SK-N-SH treated with all-trans-retinoic acid at 6 μM for 48 hours (cell line): ENCODE measurements around the gene FER.

ENCODE experiments used
- ATAC-seq: fragments of 200-7000 bp; cut with Tn5 transposase; 3 replicates; pipeline ENCODE4 v1.9.1; 2020; ENCODE audit warnings: mild to moderate bottlenecking, moderate library complexity
- ARNTL ChIP-seq: fragments of 450-650 bp; formaldehyde crosslinking; IDR thresholded peaks from 2 replicates; pipeline ENCODE4 v1.5.0; 2020; ENCODE audit warnings: low read depth, mild to moderate bottlenecking, moderate library complexity, borderline replicate concordance
- BACH2 ChIP-seq: fragments of 250-450 bp; sonication (Bioruptor Pico); IDR thresholded peaks from 2 replicates; pipeline ENCODE4 v1.9.0; 2021; ENCODE audit warnings: mild to moderate bottlenecking, borderline replicate concordance
- CSDC2 ChIP-seq: fragments of 250-450 bp; sonication (Bioruptor Pico); IDR thresholded peaks from 2 replicates; pipeline ENCODE4 v1.5.0; 2020; ENCODE audit warnings: mild to moderate bottlenecking, moderate library complexity
- OSR1 ChIP-seq: fragments of 250-450 bp; sonication (Bioruptor Pico); IDR thresholded peaks from 2 replicates; pipeline ENCODE4 v1.8.0; 2022; ENCODE audit warnings: moderate library complexity, mild to moderate bottlenecking, inconsistent platforms
- PPARA ChIP-seq: fragments of 250-450 bp; sonication (Bioruptor Pico); IDR thresholded peaks from 2 replicates; pipeline ENCODE4 v1.5.0; 2020; ENCODE audit warnings: mild to moderate bottlenecking, borderline replicate concordance
- RARB ChIP-seq: fragments of 250-450 bp; sonication (Bioruptor Pico); IDR thresholded peaks from 2 replicates; pipeline ENCODE4 v1.8.0; 2021; ENCODE audit warnings: mild to moderate bottlenecking, moderate library complexity
- SNAI2 ChIP-seq: fragments of 250-450 bp; sonication (Bioruptor Pico); IDR thresholded peaks from 2 replicates; pipeline ENCODE4 v1.5.0; 2020; ENCODE audit warnings: mild to moderate bottlenecking, moderate library complexity
- TCF4 ChIP-seq: fragments of 250-450 bp; sonication (Bioruptor Pico); IDR thresholded peaks from 2 replicates; pipeline ENCODE4 v1.8.0; 2021; ENCODE audit warnings: mild to moderate bottlenecking, moderate library complexity, borderline replicate concordance
- TOX ChIP-seq: fragments of 250-450 bp; sonication (Bioruptor Pico); IDR thresholded peaks from 2 replicates; pipeline ENCODE4 v1.8.0; 2021; ENCODE audit warnings: mild to moderate bottlenecking, moderate library complexity, borderline replicate concordance
- ZC3H10 ChIP-seq: fragments of 250-450 bp; sonication (Bioruptor Pico); IDR thresholded peaks from 2 replicates; pipeline ENCODE4 v1.5.1; 2021; ENCODE audit warnings: mild to moderate bottlenecking, moderate library complexity
- ZNF565 ChIP-seq: fragments of 450-650 bp; formaldehyde crosslinking; conservative IDR thresholded peaks from 2 replicates; pipeline ENCODE4 v1.5.0; 2020; ENCODE audit warnings: low read depth, mild to moderate bottlenecking, moderate library complexity
- ZNF8 ChIP-seq: fragments of 450-650 bp; formaldehyde crosslinking; IDR thresholded peaks from 2 replicates; pipeline ENCODE4 v1.5.0; 2020; ENCODE audit warnings: mild to moderate bottlenecking, moderate library complexity
- TF ChIP-seq, protein P1 (sequence below): fragments of 250-450 bp; sonication (Bioruptor Pico); IDR thresholded peaks from 2 replicates; pipeline ENCODE4 v1.5.0; 2020; ENCODE audit warnings: mild to moderate bottlenecking, moderate library complexity
- TF ChIP-seq, protein P2 (sequence below): fragments of 250-450 bp; sonication (Bioruptor Pico); IDR thresholded peaks from 2 replicates; pipeline ENCODE4 v1.8.0; 2020; ENCODE audit warnings: mild to moderate bottlenecking, moderate library complexity, borderline replicate concordance
- TF ChIP-seq, protein P3 (sequence below): fragments of 250-450 bp; sonication (Bioruptor Pico); IDR thresholded peaks from 2 replicates; pipeline ENCODE4 v1.5.1; 2021; ENCODE audit warnings: mild to moderate bottlenecking, moderate library complexity
- TF ChIP-seq, protein P4 (sequence below): fragments of 250-450 bp; sonication (Bioruptor Pico); IDR thresholded peaks from 2 replicates; pipeline ENCODE4 v1.8.0; 2021; ENCODE audit warnings: low read depth, mild to moderate bottlenecking, moderate library complexity, borderline replicate concordance

Gene FER

DNA sequence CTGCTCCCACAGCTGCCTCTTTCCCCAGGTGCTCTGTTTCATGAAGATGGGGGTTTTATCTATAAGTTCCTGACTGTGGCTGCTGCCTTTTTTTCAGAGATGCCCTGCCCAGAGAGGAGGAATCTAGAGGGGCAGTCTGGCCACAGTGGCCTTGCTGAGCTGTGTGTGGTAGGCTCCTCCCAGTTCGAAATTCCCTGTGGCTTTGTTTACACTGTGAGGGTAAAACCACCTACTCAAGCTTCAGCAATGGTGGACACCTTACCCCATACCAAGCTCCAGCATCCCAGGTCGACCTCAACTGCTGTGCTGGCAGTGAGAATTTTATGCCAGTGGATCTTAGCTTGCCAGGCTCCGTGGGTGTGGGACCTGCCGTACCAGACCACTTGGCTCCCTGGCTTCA, 250.0 kb downstream of the FER start:
- no peak for ATAC-seq
- no peak for TF ChIP-seq TCF4
- no peak for TF ChIP-seq RARB (CRISPR knock-in tag)
- no peak for TF ChIP-seq ZC3H10 (CRISPR knock-in tag)

DNA sequence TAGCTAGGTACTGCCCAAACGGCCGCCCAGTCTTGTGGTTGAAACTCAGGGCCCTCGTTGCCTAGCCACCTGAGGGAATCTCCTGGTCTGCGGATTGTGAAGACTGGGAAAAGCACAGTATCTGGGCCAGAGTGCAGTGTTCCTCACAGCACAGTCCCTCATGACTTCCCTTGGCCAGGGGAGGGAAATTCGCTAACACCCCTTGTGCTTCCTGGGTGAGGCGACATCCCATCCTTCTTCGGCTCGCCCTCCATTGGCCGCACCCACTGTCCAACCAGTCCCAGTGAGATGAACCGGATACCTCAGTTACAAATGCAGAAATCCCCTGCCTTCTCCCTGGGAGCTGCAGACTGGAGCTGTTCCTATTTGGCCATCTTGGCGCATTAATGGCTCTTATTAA, 250.5 kb downstream of the FER start:
- TF ChIP-seq, protein P1, sequence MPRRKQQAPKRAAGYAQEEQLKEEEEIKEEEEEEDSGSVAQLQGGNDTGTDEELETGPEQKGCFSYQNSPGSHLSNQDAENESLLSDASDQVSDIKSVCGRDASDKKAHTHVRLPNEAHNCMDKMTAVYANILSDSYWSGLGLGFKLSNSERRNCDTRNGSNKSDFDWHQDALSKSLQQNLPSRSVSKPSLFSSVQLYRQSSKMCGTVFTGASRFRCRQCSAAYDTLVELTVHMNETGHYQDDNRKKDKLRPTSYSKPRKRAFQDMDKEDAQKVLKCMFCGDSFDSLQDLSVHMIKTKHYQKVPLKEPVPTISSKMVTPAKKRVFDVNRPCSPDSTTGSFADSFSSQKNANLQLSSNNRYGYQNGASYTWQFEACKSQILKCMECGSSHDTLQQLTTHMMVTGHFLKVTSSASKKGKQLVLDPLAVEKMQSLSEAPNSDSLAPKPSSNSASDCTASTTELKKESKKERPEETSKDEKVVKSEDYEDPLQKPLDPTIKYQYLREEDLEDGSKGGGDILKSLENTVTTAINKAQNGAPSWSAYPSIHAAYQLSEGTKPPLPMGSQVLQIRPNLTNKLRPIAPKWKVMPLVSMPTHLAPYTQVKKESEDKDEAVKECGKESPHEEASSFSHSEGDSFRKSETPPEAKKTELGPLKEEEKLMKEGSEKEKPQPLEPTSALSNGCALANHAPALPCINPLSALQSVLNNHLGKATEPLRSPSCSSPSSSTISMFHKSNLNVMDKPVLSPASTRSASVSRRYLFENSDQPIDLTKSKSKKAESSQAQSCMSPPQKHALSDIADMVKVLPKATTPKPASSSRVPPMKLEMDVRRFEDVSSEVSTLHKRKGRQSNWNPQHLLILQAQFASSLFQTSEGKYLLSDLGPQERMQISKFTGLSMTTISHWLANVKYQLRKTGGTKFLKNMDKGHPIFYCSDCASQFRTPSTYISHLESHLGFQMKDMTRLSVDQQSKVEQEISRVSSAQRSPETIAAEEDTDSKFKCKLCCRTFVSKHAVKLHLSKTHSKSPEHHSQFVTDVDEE (CRISPR knock-in tag), result no peak
- TF ChIP-seq, protein P2, sequence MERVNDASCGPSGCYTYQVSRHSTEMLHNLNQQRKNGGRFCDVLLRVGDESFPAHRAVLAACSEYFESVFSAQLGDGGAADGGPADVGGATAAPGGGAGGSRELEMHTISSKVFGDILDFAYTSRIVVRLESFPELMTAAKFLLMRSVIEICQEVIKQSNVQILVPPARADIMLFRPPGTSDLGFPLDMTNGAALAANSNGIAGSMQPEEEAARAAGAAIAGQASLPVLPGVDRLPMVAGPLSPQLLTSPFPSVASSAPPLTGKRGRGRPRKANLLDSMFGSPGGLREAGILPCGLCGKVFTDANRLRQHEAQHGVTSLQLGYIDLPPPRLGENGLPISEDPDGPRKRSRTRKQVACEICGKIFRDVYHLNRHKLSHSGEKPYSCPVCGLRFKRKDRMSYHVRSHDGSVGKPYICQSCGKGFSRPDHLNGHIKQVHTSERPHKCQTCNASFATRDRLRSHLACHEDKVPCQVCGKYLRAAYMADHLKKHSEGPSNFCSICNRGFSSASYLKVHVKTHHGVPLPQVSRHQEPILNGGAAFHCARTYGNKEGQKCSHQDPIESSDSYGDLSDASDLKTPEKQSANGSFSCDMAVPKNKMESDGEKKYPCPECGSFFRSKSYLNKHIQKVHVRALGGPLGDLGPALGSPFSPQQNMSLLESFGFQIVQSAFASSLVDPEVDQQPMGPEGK (CRISPR knock-in tag), result no peak
- TF ChIP-seq, protein P3, sequence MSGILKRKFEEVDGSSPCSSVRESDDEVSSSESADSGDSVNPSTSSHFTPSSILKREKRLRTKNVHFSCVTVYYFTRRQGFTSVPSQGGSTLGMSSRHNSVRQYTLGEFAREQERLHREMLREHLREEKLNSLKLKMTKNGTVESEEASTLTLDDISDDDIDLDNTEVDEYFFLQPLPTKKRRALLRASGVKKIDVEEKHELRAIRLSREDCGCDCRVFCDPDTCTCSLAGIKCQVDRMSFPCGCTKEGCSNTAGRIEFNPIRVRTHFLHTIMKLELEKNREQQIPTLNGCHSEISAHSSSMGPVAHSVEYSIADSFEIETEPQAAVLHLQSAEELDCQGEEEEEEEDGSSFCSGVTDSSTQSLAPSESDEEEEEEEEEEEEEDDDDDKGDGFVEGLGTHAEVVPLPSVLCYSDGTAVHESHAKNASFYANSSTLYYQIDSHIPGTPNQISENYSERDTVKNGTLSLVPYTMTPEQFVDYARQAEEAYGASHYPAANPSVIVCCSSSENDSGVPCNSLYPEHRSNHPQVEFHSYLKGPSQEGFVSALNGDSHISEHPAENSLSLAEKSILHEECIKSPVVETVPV, result no peak
- TF ChIP-seq CSDC2 (CRISPR knock-in tag), result no peak
- no peak for TF ChIP-seq ZC3H10 (CRISPR knock-in tag)
- TF ChIP-seq ZNF8, result no peak
- no peak for TF ChIP-seq SNAI2
- TF ChIP-seq, protein P4, sequence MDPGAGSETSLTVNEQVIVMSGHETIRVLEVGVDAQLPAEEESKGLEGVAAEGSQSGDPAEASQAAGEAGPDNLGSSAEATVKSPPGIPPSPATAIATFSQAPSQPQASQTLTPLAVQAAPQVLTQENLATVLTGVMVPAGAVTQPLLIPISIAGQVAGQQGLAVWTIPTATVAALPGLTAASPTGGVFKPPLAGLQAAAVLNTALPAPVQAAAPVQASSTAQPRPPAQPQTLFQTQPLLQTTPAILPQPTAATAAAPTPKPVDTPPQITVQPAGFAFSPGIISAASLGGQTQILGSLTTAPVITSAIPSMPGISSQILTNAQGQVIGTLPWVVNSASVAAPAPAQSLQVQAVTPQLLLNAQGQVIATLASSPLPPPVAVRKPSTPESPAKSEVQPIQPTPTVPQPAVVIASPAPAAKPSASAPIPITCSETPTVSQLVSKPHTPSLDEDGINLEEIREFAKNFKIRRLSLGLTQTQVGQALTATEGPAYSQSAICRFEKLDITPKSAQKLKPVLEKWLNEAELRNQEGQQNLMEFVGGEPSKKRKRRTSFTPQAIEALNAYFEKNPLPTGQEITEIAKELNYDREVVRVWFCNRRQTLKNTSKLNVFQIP (CRISPR knock-in tag), result no peak
- no peak for TF ChIP-seq OSR1 (CRISPR knock-in tag)
- ATAC-seq, result no peak

DNA sequence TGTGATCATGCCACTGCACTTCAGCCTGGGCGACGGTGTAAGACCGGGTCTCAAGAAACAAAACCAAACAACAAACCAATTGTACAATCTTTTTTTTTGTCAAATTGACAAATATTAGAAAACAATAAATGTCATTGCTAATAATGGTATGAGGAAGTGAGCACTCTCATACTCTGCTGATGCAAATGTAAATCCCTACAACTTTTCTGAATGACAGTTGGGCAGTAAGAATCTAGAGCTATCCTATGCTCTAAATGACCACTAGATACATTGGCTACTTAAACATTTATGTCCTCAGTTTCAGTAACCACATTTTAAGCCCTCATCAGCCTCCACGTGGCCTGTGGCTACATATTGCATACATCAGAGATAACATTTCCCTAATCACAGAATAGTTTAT, 256.2 kb downstream of the FER start:
- TF ChIP-seq TOX (CRISPR knock-in tag) (no peak), BACH2 (CRISPR knock-in tag) (no peak), ZC3H10 (CRISPR knock-in tag) (no peak)
- TF ChIP-seq, protein P2 (CRISPR knock-in tag), result no peak
- ATAC-seq, result no peak

DNA sequence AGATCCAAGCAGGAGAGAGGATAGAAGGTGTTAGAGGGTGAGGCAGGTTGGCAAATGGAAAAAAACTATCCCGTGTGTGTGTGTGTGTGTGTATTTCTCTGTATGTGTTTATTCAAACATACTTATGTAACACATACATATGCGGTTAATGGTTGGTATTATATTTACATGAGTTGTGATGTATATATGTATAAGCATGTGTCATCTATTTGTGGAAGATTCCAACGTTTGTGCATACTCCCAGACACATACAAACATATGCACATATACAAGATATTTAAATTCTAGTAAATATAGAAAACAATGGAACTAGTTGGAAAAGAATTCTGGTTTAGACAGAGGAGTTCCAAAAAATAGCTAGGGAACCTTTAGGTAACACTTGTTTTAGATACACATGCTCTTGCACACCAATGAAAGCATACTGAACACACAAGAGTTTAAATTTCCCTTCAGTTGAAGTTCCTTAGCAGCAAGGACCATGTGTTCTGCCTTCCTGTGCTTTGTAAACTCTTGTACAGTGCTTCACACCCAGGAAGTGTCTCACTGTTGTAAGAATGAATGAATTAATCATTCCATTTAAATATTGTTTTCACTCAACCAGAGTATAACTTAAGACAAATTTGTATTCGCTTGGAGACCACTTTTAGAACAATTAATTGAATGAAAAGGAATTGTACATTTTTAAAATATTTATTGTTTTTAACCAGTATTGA, 257.8 kb downstream of the FER start:
- no peak for ATAC-seq
- no peak for TF ChIP-seq PPARA (CRISPR knock-in tag)
- TF ChIP-seq ZNF8, result no peak
- TF ChIP-seq ARNTL (CRISPR knock-in tag), result no peak
- TF ChIP-seq ZNF565, result no peak
- TF ChIP-seq CSDC2 (CRISPR knock-in tag), result no peak
- TF ChIP-seq, protein P2 (CRISPR knock-in tag), result no peak
- TF ChIP-seq, protein P4 (CRISPR knock-in tag), result no peak
- no peak for TF ChIP-seq ZC3H10 (CRISPR knock-in tag)
- no peak for TF ChIP-seq RARB (CRISPR knock-in tag)
- TF ChIP-seq, protein P3, result no peak
- no peak for TF ChIP-seq SNAI2
- no peak for TF ChIP-seq BACH2 (CRISPR knock-in tag)
